ENCODE results near the gene SLC9B1.

Gene SLC9B1

GRCh38 chr4:102862747-102863146, 156.8 kb downstream of the SLC9B1 start:
- no peaks in the 10 kb centered on the region for H3K27me3 ChIP-seq (ENCODE audit: insufficient read depth, low read length)
- no peaks in the 10 kb centered on the region for H3F3A ChIP-seq (ENCODE audit: insufficient read depth, low read length)
- H3K9me3 ChIP-seq (ENCODE audit: low read length): peaks cover 23% of the 10 kb centered on the region
- H3K79me2 ChIP-seq (ENCODE audit: insufficient read depth, low read length): peaks cover 47% of the 10 kb centered on the region
- no peak overlapping the region for H3K4me2 ChIP-seq (ENCODE audit: low read length)
- H3K4me3 ChIP-seq (ENCODE audit: low read depth, low read length, poor library complexity, severe bottlenecking): no peak overlapping the region
- H3K9me2 ChIP-seq (ENCODE audit: low read depth, low read length): no peaks in the 10 kb centered on the region
- TF ChIP-seq, protein P1, sequence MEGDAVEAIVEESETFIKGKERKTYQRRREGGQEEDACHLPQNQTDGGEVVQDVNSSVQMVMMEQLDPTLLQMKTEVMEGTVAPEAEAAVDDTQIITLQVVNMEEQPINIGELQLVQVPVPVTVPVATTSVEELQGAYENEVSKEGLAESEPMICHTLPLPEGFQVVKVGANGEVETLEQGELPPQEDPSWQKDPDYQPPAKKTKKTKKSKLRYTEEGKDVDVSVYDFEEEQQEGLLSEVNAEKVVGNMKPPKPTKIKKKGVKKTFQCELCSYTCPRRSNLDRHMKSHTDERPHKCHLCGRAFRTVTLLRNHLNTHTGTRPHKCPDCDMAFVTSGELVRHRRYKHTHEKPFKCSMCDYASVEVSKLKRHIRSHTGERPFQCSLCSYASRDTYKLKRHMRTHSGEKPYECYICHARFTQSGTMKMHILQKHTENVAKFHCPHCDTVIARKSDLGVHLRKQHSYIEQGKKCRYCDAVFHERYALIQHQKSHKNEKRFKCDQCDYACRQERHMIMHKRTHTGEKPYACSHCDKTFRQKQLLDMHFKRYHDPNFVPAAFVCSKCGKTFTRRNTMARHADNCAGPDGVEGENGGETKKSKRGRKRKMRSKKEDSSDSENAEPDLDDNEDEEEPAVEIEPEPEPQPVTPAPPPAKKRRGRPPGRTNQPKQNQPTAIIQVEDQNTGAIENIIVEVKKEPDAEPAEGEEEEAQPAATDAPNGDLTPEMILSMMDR (IDR thresholded peaks at IDR 0.05; ENCODE audit: low read length): no peak
- TF ChIP-seq EZH2 (IDR thresholded peaks at IDR 0.05; ENCODE audit: borderline replicate concordance, low read length): no peak
- no peaks in the 10 kb centered on the region for H4K20me1 ChIP-seq (ENCODE audit: insufficient read depth, low read length)
- no peak overlapping the region for H2AFZ ChIP-seq (ENCODE audit: low read length)
- H3K27ac ChIP-seq (ENCODE audit: low read depth, low read length, poor library complexity, severe bottlenecking): no peak overlapping the region
- H3K4me1 ChIP-seq (ENCODE audit: insufficient read depth, low read length, severe bottlenecking): peaks cover 19% of the 10 kb centered on the region
- peaks cover 44% of the 10 kb centered on the region for H3K36me3 ChIP-seq (ENCODE audit: insufficient read depth, low read length)
- no peak overlapping the region for H3K9ac ChIP-seq (ENCODE audit: low read length)

- H3K4me3 ChIP-seq (ENCODE audit: low read depth, low read length, poor library complexity, severe bottlenecking): no peak overlapping the region
- no peak overlapping the region for H3K4me2 ChIP-seq (ENCODE audit: low read length)
- no peak overlapping the region for H3K27ac ChIP-seq (ENCODE audit: low read depth, low read length, poor library complexity, severe bottlenecking)
- TF ChIP-seq, protein P1 (IDR thresholded peaks at IDR 0.05; ENCODE audit: low read length): no peak
- TF ChIP-seq EZH2 (IDR thresholded peaks at IDR 0.05; ENCODE audit: borderline replicate concordance, low read length): no peak
- H3K36me3 ChIP-seq (ENCODE audit: insufficient read depth, low read length): peaks cover 44% of the 10 kb centered on the region
- peaks cover 14% of the 10 kb centered on the region for H3K4me1 ChIP-seq (ENCODE audit: insufficient read depth, low read length, severe bottlenecking)
- H2AFZ ChIP-seq (ENCODE audit: low read length): no peak overlapping the region
- H3F3A ChIP-seq (ENCODE audit: insufficient read depth, low read length): no peaks in the 10 kb centered on the region
- no peaks in the 10 kb centered on the region for H3K9me2 ChIP-seq (ENCODE audit: low read depth, low read length)
- H4K20me1 ChIP-seq (ENCODE audit: insufficient read depth, low read length): no peaks in the 10 kb centered on the region
- H3K27me3 ChIP-seq (ENCODE audit: insufficient read depth, low read length): no peaks in the 10 kb centered on the region
- no peak overlapping the region for H3K9ac ChIP-seq (ENCODE audit: low read length)
- H3K79me2 ChIP-seq (ENCODE audit: insufficient read depth, low read length): peaks cover 40% of the 10 kb centered on the region
- peaks cover 23% of the 10 kb centered on the region for H3K9me3 ChIP-seq (ENCODE audit: low read length)
Measured at GRCh38 chr4:102862016-102862415, 157.5 kb downstream of the SLC9B1 start.

DNA sequence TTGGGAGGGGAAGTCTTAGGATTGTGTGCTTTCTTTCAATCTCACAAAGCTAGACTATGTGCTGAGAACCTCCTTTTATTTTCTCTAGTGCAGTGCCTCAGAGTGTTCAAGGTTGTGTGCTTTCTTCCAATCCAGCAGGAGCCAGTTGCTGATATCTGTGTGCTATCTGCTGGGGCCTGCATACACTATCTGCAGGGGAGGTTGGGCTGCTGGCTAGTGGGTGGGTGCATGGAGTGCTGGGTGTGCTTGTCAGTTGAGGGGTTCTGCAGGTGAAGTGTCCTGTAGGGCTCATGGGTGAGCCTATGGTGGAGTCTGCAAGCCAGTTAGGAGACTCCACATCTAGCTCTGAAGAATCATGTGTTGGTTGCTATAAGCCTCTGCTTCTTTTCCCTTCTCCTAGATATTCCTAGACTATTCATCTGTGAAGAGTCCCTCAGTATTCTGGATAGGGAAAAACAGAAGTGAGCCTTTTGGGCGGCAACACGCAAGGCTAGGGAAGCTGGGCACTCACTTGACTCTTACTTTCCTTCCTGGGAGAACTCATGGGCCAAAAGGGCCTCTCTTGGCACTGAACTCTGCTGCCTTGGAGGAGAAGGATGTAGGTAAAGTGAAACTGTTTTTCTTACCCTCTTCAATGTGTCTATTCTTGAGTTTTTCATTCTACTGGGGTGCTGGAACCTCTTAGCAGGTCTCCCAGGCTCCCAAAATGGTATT, 158.7 kb downstream of the SLC9B1 start:
- no peak overlapping the region for H3K4me3 ChIP-seq (ENCODE audit: low read depth, low read length, poor library complexity, severe bottlenecking)
- H3K36me3 ChIP-seq (ENCODE audit: insufficient read depth, low read length): peaks cover 44% of the 10 kb centered on the region
- no peak overlapping the region for H3K4me2 ChIP-seq (ENCODE audit: low read length)
- no peak overlapping the region for H2AFZ ChIP-seq (ENCODE audit: low read length)
- no peaks in the 10 kb centered on the region for H3F3A ChIP-seq (ENCODE audit: insufficient read depth, low read length)
- no peaks in the 10 kb centered on the region for H3K27me3 ChIP-seq (ENCODE audit: insufficient read depth, low read length)
- peaks cover 27% of the 10 kb centered on the region for H3K79me2 ChIP-seq (ENCODE audit: insufficient read depth, low read length)
- no peak overlapping the region for H3K27ac ChIP-seq (ENCODE audit: low read depth, low read length, poor library complexity, severe bottlenecking)
- no peaks in the 10 kb centered on the region for H4K20me1 ChIP-seq (ENCODE audit: insufficient read depth, low read length)
- no peak overlapping the region for H3K9ac ChIP-seq (ENCODE audit: low read length)
- H3K9me2 ChIP-seq (ENCODE audit: low read depth, low read length): no peaks in the 10 kb centered on the region
- peaks cover 1% of the 10 kb centered on the region for H3K4me1 ChIP-seq (ENCODE audit: insufficient read depth, low read length, severe bottlenecking)
- no peak for TF ChIP-seq EZH2 (IDR thresholded peaks at IDR 0.05; ENCODE audit: borderline replicate concordance, low read length)
- TF ChIP-seq, protein P1 (IDR thresholded peaks at IDR 0.05; ENCODE audit: low read length): no peak
- peaks cover 23% of the 10 kb centered on the region for H3K9me3 ChIP-seq (ENCODE audit: low read length)

Measured in OCI-LY1 (cell line).